GM23248 (cell line): ENCODE results near the gene HIVEP3.

Experiments used
- EZH2 ChIP-seq: fragments of 200-600 bp; sonication (generic); IDR thresholded peaks from 2 replicates; pipeline ENCODE4 v1.6.1; 2018; ENCODE audit warnings: antibody characterized with exemption, mild to moderate bottlenecking; ENCODE audit not compliant: insufficient read depth, poor library complexity, severe bottlenecking
- EZH2phosphoT487 ChIP-seq: fragments of 200-600 bp; sonication (generic); IDR thresholded peaks from 2 replicates; pipeline ENCODE4 v1.6.1; 2018; ENCODE audit warnings: antibody characterized with exemption, moderate library complexity, mild to moderate bottlenecking, low read depth; ENCODE audit not compliant: insufficient read depth

DNA sequence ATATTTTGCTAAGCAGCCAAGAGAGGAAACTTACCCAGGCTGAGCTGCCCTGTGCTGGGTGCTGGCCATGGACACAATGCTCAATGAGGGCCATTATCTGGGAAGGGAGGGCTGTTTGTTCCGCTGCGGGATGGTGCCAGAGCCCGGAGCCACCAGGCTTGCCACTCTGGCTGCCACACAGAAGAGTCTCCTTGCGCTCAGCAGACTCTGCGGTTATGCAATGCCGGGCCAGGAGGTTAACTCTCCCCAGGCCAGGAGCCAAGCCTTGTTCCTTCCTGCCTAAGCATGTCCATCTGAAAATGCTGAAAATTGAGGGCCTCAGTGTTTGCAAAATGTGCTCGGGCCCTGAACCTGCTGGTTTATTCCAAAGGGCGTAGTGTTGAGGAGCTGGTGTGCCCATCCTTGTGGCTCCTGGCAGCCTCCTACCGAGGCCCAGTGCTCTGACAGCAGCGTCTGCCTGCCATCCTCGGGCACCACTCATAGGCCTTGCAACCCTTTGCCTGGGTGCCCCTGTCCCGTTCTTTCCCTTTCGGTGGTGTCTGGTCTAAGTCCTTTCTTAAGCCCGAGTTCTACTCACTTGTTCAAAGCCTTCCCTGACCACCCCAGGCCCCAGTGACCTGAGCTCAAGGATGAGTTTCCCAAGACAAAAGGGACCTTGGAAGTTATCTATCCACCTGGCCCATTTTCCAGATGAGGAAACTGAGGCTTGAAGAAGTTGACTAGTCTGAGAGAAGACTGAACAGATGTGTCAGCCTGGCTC, 300.5 kb downstream of the HIVEP3 start:
- no peak for TF ChIP-seq EZH2phosphoT487
- no peak for TF ChIP-seq EZH2
